Activated CD8-positive, alpha-beta memory T cell treated with anti-CD3 and anti-CD28 coated beads for 1 hour (primary cell): Measurements from ENCODE around the gene ANTXRL.
"Not testable (repeated sequence)": the region's sequence is repeated elsewhere in the genome, so short reads cannot be mapped to it uniquely, and the experiment has no call there.

Experiments used
- DNase-seq, 2 donors: peaks; one replicate each; pipeline ENCODE4 v3.0.0-alpha.2; 2020; ENCODE audit warnings: low read depth in 1 of 2; ENCODE audit errors: extremely low read depth in 1 of 2

The ANTXRL gene

DNA sequence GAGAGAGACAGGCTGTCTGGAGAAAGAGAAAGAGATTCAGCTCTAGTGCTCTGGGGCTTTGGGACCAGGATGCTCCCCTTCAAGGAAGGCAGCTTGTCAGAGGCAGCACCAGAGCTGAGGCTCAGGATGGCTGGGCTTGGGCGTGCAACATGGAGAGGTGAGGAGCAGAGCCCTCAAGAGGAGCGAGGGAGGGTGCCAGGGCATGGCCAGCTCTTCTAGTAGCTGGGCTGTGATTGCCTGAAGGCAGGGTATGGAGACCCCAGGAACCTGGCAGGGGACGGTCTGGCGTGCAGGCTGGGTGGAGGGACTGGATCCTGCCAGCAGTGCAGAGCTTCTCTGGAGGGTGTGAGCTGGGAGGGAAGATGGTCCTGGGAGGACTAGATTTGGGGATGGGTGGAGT, 40.2 kb downstream of the ANTXRL start:
- DNase-seq: no peak

DNA sequence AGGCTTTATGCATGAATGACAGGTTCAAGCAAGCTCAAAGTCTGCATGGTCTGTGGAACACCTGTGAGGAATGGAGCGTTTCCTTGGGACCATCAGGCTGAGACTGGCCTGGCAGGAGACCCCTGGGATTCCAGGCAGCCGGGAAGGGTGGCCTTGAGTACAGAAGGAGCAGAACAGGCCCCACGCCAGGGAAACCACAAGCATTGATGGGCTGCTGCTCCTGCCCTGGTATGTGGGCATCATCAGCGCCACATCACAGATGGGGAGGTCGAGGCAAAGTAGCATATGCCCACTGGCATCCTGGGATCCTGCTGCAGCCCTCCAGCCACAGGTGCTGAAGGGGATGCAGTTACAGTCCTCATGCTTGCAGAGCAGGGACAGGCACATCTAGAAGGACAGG, 40.9 kb downstream of the ANTXRL start:
- DNase-seq: no peak

DNA sequence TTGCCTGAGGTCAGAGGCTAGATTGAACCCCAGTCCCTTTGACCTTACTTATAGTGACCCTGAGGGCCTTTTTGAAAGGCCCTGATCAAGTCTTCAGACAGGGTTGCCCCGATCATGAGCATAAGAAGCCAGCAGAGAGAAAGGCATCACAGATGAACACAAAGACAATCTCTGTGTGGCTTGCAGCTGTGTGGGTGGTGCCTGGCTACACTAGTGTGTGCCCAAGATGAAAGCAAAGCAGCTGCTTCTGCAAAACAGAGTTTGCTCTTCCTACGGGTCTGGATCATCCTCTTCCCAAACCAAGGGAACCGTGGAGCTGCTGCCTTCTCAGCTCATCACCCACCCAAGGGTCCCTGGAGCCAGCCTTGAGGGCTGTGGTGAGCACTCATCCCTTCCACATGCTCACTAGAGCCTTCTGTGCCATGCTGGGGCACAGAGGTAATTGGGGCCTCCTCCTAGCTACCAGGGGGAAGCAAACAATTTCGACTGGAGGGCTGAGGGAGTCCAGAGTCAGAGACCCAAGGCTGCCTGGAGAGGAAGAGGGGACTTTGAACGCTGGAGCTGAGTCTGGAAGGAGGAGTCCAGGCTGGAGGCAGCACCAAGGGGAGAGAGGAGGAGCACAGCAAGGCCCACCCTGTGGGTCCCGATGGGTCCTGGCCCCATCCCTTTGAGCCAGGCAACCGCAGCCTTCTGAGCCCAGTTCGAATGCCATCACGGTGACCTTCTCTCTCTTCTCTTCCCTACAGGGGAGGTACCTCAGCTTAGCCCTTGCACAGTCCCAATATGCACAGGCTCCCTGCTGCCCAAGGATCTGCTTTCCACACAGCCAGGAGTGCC, 42.3 kb downstream of the ANTXRL start:
- DNase-seq: no peak

DNA sequence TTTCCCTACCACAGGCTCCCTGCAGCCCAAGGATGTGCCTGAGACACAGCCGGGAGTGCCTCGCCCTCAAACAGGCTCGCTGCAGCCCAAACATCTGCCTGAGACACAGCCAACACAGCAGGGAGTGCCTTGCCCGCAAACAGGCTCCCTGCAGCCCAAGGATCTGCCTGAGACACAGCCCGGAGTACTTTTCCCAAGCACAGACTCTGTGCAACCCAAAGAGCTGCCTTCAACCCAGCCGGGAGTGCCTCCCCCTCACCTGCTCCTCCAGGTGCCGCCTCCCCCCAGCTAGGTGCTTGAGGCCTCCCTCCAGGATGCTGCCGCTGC, 42.9 kb downstream of the ANTXRL start:
- no peak for DNase-seq

DNA sequence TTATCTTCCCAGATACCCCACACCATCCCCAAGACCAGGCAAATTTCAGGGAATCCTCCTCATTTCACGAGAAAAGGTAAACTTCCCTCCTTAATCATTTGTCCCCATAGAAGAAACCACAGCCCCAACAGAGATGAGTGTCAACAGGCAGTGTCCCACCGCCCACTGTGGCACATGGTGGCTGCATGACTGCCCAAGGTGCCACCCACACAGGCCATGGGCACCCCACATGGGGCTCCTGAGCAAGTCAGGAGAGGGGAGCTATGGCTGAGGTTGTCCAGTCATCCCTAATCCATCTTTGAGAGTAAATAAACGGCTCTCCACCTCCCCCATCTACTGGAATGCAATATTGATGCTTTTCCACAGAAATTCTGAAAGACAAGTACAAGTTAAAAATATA, 44.1 kb downstream of the ANTXRL start:
- DNase-seq: no peak

DNA sequence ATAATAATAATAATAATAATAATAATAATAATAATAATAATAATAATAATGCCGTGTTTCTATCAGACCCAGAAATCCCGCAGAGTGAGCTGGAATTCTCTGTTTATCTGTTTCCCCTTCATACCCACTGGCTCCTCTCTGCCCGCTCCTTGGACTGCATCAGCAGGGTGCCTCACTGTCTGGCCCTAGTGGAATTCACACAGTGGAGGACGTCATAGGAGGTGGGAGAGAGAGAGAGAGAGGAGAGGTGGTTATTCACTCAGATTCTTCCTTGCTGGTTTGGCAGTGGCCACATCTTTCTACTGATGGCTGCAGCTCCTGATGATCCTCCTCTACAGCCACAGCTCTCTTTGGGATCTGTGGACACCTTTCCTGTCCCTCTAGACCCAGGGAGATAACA, 78.7 kb downstream of the ANTXRL start:
- not testable (repeated sequence) for DNase-seq

DNA sequence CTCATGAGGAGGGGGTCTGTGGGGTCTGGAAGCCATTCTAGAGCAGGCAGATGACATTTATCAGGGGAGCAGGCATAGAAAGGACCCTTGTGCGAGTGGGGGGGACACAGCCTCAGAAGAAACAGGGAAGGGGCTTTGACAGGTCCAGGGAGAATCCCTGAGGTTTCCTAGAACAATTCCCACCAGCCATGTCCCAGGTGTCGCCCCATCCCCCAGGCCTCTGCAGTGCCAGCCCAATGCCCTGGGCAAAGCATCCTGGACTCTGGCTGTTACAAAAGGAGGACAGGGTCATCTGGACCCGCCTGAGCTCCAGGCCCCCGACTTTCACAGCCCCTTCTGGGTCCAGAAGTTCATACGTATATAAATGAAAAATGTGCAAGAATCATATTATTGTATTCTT, 80.4 kb downstream of the ANTXRL start:
- DNase-seq: not testable (repeated sequence)

DNA sequence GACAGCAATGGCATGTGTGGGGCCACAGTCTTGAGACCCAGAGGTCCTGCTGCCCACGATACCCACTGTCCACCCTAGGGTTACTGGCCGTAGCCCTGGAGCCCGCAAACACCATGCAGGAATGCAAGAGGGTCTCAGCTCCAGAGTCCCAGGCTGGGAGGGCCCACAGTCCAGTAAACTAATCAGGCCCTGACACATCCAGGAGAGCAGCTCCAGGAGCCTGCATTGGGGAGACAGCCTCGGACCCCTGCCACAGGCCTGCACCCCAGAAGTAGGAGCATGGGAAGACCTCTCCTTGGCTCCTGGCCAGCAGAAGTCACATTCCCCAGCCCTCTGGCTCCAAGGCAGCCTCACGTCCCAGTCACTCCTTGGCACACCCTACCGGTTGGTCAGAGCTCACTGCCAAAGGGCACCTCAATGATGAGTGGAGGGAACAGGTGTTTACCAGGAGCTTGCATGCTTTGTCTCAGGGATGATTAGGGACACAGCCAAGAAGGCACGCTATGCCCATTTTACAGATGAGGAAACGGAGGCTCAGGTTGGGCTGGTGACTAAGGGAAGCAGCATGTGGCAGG, 81.0 kb downstream of the ANTXRL start:
- DNase-seq: not testable (repeated sequence)

DNA sequence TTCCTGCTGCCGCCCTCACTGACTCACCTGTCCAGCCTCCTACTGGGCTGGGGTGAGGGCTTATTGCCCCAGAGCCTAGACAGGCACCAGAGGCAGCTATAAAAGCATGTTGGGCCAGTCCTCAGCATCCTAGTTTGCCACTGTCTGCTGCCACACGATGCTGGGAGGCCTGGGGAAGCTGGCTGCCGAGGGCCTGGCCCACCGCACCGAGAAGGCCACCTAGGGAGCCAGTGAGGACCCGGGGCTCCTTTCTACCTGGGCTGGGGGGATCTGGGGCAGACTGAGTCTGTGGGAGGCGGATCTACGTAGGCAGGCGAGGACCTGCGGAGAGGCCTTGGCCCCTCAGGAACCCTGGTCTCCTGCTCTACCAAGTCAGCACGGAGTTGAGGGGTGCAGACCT, 82.2 kb downstream of the ANTXRL start:
- DNase-seq: not testable (repeated sequence)

DNA sequence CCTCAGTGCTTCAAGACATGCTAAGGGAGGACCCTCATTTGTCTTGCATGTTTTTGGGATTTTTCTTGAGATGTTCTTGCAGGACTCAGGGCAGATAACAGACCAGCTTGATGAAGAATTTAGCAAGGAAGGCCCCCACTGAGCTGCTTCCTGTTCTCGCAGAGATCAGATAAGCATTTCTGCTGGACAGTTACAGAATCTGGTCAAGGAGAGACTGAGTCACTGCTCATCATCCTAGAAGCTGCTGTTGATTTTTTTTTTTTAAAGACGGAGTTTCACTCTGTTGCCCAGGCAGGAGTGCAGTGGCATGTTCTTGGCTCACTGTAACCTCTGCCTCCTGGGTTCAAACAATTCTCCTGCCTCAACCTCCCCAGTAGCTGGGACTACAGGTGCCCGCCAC, 87.6 kb downstream of the ANTXRL start:
- DNase-seq: not testable (repeated sequence)

DNA sequence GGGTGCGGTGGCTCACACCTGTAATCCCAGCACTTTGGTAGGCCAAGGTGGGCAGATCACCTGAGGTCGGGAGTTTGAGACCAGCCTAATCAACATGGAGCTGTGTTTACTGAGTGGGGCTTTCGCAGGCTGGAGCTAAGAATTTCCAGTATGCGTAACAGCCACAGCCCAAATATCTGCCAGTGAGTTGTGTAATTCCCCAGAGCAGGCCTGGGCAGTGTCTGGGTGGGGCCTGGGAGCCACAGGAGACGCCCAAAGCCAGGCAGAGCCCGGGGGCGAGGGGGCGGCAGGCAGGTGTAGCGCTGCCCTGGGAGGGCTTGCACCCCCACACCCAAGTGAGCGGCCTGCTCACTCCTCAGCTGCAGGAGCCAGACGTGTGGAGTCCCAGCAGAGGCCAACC, 88.6 kb downstream of the ANTXRL start, which contains the start of gene ANXA8L1:
TSS of gene ANXA8L1 (plus strand) at position 371 of the 400 bp plus-strand sequence. CDS start 76 bp downstream, outside the sequence.
- DNase-seq: not testable (repeated sequence)

DNA sequence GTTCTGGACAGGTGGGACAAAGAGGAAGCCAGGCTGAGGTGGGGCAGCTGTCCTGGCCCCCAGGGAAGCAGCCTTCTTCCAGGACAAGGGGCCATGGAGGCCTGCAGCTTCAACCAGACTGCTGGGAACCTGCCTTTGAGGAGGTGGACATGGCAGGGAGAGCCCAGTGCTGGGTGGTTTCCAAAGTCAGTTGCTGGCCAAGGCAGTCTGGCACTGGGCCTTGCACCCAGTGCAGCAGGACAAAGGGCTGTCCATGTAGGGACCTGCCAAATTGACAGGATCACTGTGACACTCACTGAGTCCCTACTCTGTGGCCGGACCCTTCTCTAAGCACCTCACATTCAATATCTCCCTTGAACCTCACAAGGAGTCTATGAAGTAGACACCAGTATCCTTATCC, 90.2 kb downstream of the ANTXRL start:
- not testable (repeated sequence) for DNase-seq

DNA sequence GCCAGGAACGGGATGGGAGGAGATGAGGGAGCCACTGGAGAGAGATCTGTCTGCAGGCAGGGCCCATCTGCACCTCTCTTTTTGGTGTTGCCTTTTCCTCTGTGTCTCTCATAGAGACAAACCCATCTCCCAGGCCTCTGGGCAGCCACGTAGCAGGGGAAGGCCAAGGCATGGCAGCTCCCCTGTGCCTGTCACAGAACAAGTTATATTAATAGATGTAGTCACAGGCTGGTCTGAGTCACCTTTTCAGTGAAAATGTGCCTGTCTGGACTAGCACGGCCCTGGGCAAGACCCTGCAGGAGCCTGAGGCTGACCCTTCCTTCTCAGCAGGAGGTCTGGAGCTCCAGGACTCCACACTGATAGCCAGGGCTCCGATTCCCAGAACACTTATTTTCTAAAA, 90.9 kb downstream of the ANTXRL start:
- not testable (repeated sequence) for DNase-seq

DNA sequence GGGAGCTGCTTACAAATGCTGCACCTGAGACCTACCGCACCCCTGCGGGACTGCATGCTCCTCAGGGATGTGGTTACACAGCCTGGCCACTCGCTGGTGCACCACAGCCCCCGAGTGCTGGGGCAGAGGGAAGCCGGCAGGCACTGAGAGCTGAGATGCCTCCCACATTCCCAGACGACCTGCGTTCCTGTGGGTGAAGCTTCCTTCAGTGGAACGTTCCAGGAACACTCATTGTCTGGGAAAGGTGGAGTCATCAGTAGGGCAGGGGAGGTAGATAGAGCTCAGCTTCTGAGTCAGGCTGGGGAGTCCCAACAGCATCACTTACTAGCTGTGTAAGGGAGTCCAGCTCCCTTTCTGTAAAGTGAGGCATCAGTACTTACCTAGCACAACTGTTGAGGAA, 91.3 kb downstream of the ANTXRL start:
- not testable (repeated sequence) for DNase-seq

DNA sequence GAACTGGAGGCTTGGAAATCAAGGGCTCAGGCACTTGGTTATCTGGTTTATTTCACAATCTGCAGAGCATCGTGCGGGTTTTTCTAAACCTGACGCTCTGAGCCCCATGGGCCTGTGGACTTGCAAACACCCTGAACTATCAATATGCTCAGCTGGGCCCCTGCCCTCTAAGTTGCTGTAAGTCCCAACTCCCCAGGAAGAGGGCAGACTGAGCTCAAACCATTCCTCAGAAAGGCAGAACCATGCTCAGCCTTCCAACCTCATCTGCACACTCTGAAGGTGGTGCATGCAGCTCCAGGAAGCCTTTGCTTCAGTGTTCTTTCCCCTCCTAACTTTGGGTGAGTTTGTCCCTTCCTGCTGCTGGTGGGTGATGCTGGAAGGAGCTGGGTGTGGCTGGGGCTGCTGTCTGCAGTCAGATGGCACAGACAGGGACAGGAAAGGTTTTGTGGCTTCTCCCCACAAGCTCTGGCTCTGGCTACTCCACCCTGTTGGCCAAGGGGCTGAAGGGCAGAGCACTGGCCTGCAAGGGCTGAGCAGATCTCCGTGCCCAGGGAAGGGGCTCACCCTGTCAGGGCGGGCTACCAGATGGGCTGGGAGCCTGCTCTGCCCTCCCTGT, 92.5 kb downstream of the ANTXRL start:
- not testable (repeated sequence) for DNase-seq
